ENCODE measurements around the gene SSTR5.

The SSTR5 gene

GRCh38 chr16:1037394-1038257, 34.9 kb upstream of the SSTR5 start:
- in situ Hi-C loops (cut with HindIII; ENCODE audit: low pct_ligation_motif_present, low pct_unique_long_range_greater_than_20kb, low sequenced_read_pairs), result loop anchor here (5.0 kb wide), 1 partner anchor 50 kb away; no protein-coding TSS in a partner anchor
- no peak for DNase-seq

DNA sequence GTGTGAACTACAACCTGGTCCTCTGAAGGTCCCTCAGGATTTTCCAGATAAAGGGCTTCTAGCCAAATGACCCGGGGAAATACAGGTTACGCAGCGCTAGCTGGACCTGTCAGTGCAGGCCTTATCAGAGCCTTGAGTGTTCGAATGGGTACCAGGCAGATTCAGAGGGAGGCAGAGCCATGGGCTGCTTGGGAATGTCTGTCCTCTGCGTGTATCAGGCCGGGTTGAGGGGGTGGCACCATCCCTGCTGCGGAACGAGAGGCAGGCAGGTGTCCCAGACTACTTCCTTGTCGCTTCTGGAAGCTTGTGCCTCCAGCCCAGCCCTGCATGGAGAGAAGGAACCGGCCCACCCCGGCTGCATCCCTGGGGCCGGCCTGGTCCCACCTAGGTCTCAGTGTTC, 33.6 kb upstream of the SSTR5 start:
- in situ Hi-C loops (cut with HindIII; ENCODE audit: low pct_ligation_motif_present, low pct_unique_long_range_greater_than_20kb, low sequenced_read_pairs), result loop anchor here (5.0 kb wide), 1 partner anchor 52 kb away; no protein-coding TSS in a partner anchor
- no peak for DNase-seq

GRCh38 chr16:1039762-1040161, 32.8 kb upstream of the SSTR5 start:
- in situ Hi-C loops (cut with HindIII; ENCODE audit: low pct_ligation_motif_present, low pct_unique_long_range_greater_than_20kb, low sequenced_read_pairs), result loop anchor here (5.0 kb wide), 1 partner anchor 52 kb away; no protein-coding TSS in a partner anchor
- no peak for DNase-seq

- DNase-seq, result no peak
- in situ Hi-C loops (cut with HindIII; ENCODE audit: low pct_ligation_motif_present, low pct_unique_long_range_greater_than_20kb, low sequenced_read_pairs), result no loop called here
Measured at GRCh38 chr16:1040346-1040745, 32.2 kb upstream of the SSTR5 start.

GRCh38 chr16:1042049-1042744, 30.4 kb upstream of the SSTR5 start:
- in situ Hi-C loops (cut with HindIII; ENCODE audit: low pct_ligation_motif_present, low pct_unique_long_range_greater_than_20kb, low sequenced_read_pairs), result no loop called here
- DNase-seq, result no peak

DNA sequence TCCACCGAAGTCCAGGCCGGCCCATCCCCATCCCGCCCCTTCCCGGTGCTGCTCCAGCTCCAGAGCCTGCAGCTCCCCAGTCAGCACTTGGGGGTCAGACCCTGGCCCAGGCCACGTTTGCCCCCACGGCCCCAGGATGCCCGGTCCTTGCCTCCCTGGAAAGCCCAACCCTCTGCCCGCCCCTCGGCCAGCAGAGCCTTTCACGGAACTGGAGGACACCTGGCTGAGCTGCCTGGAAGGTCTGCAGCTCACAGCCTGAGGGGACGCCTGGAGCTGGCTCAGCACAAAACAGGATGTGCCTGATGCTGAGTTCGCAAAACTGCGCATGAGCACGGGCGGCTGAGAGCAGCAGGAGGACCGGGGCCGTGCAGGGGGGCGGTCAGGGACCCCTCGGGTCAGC, 29.7 kb upstream of the SSTR5 start:
- in situ Hi-C loops (cut with HindIII; ENCODE audit: low pct_ligation_motif_present, low pct_unique_long_range_greater_than_20kb, low sequenced_read_pairs), result no loop called here
- no peak for DNase-seq

DNA sequence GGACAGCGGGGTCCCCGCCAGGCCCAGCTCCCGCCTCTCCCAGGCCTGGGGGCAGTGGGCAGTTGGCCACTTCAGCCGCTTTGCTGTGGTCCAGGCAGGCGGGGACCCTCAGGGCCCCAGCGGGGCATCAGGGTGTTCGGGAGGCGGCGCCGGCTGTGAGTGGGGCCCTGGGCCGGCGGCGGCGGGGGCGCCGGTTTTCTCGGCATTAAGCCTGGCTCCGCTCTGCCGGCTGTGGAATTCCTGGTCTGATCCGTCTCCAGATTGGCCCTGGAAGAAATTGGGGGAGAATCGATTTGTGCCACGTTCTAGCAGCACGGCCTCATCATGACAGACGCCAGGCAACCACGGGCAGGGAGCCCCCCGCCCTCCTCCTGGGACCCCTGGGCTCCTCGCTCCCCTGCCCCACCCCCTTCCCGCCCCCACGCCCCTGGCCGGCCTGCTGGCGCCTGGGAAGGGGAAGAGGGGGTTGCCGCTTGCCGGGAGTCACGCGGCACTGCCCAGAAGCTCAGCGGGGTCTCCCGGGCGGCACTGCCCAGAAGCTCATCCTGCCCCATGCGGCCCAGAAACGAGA, 28.6 kb upstream of the SSTR5 start:
- DNase-seq, result no peak
- in situ Hi-C loops (cut with HindIII; ENCODE audit: low pct_ligation_motif_present, low pct_unique_long_range_greater_than_20kb, low sequenced_read_pairs), result no loop called here

GRCh38 chr16:1044460-1045309, 27.9 kb upstream of the SSTR5 start:
- in situ Hi-C loops (cut with HindIII; ENCODE audit: low pct_ligation_motif_present, low pct_unique_long_range_greater_than_20kb, low sequenced_read_pairs), result no loop called here
- no peak for DNase-seq

- in situ Hi-C loops (cut with HindIII; ENCODE audit: low pct_ligation_motif_present, low pct_unique_long_range_greater_than_20kb, low sequenced_read_pairs), result no loop called here
- no peak for DNase-seq
Measured at GRCh38 chr16:1045310-1045992, 27.1 kb upstream of the SSTR5 start.

DNA sequence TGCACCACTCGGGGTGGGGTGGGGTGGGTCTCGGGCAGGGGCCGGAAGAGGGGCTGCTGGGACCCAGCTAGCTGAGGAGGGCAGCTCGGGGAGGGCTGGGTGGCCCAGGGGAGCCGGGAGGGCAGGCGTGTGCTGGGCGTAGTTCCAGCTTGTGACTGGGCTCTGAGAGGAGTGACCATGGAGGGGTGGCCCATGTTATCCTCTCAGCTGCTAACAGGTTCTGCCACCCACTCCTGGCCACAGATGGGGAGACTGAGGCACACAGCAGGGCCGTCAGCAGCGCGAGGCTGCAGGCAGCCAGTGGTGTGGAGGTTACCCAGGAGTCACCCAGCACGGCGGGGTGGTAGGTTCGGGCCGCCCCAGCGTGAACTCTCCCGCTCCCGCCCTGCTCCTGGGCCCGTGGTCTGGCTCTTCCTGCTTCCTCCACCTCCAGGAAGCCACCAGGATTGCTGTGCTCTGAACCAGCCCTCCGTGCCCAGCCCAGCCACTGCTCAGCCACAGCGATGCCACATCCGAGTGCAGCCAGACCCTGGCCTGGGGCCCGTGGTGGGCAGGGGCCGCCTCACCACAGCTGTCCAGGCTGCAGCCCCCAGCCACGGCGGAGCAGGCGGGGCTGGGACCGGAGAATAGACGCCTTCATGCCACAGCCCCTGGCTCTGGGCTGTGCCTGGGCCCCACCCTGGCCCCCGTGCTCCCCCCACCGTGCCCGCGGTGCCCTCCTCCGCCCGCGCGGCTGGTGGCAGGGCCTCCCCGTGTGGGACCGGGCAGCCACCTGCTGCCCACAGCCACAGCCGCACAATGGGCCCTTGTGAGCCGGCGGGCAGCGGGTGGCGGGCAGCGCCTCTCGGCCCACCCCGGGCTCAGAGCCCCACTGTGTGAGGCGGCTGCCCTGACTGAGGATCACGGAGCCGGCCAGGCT, 26.3 kb upstream of the SSTR5 start:
- no peak for DNase-seq
- in situ Hi-C loops (cut with HindIII; ENCODE audit: low pct_ligation_motif_present, low pct_unique_long_range_greater_than_20kb, low sequenced_read_pairs), result no loop called here

DNA sequence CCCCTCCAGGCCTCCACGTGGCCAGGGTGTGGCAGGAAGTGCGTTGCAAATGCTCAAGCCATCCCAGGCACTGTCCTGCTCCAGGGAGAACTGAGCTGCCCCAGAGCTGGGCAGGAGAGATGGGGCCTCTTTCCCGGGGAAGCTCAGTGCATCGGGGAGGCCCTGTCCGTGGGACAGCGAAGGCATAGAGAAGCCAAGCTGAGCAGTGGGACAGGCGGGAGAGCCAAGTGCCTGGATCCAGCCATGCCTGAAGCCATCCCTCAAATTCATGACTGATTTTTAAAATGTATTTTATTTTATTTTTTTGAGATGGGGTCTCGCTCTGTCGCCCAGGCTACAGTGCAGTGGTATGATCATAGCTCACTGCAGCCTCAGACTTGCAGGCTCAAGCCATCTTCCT, 25.4 kb upstream of the SSTR5 start:
- in situ Hi-C loops (cut with HindIII; ENCODE audit: low pct_ligation_motif_present, low pct_unique_long_range_greater_than_20kb, low sequenced_read_pairs), result no loop called here

DNA sequence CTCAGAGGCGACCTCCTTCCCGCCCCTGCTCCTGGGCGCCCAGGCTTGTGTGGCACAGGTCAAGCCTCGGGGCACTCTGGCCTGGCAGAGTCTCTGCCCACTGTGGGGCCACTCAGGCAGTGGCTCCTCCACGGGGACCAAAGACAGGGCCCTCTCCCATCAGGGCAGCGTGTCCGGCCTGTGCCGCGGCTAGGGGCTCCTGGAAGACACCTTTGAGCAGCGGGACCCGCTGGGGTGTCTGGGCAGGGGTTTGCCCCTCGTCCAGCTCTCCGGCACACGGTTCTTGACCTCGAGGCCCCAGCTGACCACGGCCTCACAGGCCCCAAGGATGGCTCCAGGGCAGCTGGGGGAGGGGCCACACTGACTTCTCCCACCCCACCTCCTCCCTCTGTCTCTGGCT, 24.7 kb upstream of the SSTR5 start:
- DNase-seq, result no peak
- in situ Hi-C loops (cut with HindIII; ENCODE audit: low pct_ligation_motif_present, low pct_unique_long_range_greater_than_20kb, low sequenced_read_pairs), result no loop called here

More for the DNA sequence above, 25.4 kb upstream of the SSTR5 start:
- DNase-seq, result no peak

- in situ Hi-C loops (cut with HindIII; ENCODE audit: low pct_ligation_motif_present, low pct_unique_long_range_greater_than_20kb, low sequenced_read_pairs), result no loop called here
Measured at GRCh38 chr16:1048442-1049112, 24.0 kb upstream of the SSTR5 start.

GRCh38 chr16:1049113-1049975, 23.2 kb upstream of the SSTR5 start:
- no peak for DNase-seq

More at GRCh38 chr16:1048442-1049112, 24.0 kb upstream of the SSTR5 start:
- DNase-seq, result no peak

DNA sequence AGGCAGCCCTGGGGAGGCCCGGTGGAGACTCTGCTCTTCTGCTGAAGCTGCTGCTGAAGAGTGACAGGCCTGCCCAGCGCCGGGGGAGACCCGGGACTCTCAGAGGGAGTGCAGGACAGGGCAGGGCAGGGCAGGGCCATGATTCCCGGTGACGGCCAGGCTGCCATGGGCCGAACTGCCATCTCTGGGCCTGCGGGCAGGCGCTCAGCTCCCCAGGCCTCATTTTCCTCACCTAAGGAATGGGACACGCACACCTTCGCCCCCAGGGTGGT, 22.6 kb upstream of the SSTR5 start:
- in situ Hi-C loops (cut with HindIII; ENCODE audit: low pct_ligation_motif_present, low pct_unique_long_range_greater_than_20kb, low sequenced_read_pairs), result no loop called here
- no peak for DNase-seq

More at GRCh38 chr16:1049113-1049975, 23.2 kb upstream of the SSTR5 start:
- in situ Hi-C loops (cut with HindIII; ENCODE audit: low pct_ligation_motif_present, low pct_unique_long_range_greater_than_20kb, low sequenced_read_pairs), result no loop called here

GRCh38 chr16:1050516-1050915, 22.0 kb upstream of the SSTR5 start:
- in situ Hi-C loops (cut with HindIII; ENCODE audit: low pct_ligation_motif_present, low pct_unique_long_range_greater_than_20kb, low sequenced_read_pairs), result no loop called here
- DNase-seq, result no peak
